ACC112 (cell line): Measurements from ENCODE around the gene GPANK1.

ENCODE experiments used
- H2AFZ ChIP-seq: fragments of 200-600 bp; sonication (generic); one replicate; pipeline ENCODE4 v1.6.0; 2017; ENCODE audit warnings: antibody characterized with exemption, low read length; ENCODE audit not compliant: unreplicated experiment
- H3K27ac ChIP-seq: fragments of 200-600 bp; sonication (generic); 2 replicates; pipeline ENCODE4 v1.5.1; 2014; ENCODE audit warnings: low read depth, mild to moderate bottlenecking, antibody characterized with exemption, low read length, moderate library complexity
- H3K27me3 ChIP-seq: fragments of 200-600 bp; sonication (generic); 2 replicates; pipeline ENCODE4 v1.6.1; 2014; ENCODE audit warnings: mild to moderate bottlenecking, antibody characterized with exemption, low read length, moderate library complexity, mixed read lengths; ENCODE audit not compliant: insufficient read depth
- H3K36me3 ChIP-seq: fragments of 200-600 bp; sonication (generic); 2 replicates; pipeline ENCODE4 v1.6.1; 2016; ENCODE audit warnings: mild to moderate bottlenecking, antibody characterized with exemption, low read length, moderate library complexity, mixed read lengths; ENCODE audit not compliant: insufficient read depth
- H3K4me1 ChIP-seq: fragments of 200-600 bp; sonication (generic); one replicate; pipeline ENCODE4 v1.6.1; 2016; ENCODE audit warnings: low read length, mixed read lengths; ENCODE audit not compliant: insufficient read depth, unreplicated experiment, control insufficient read depth
- H3K4me3 ChIP-seq: fragments of 200-600 bp; sonication (generic); 2 replicates; pipeline ENCODE4 v1.5.1; 2014; ENCODE audit warnings: mild to moderate bottlenecking, low read depth, low read length
- H3K79me2 ChIP-seq: fragments of 200-600 bp; sonication (generic); one replicate; pipeline ENCODE4 v1.6.0; 2016; ENCODE audit warnings: low read length; ENCODE audit not compliant: control insufficient read depth, unreplicated experiment, insufficient read depth

Gene GPANK1

DNA sequence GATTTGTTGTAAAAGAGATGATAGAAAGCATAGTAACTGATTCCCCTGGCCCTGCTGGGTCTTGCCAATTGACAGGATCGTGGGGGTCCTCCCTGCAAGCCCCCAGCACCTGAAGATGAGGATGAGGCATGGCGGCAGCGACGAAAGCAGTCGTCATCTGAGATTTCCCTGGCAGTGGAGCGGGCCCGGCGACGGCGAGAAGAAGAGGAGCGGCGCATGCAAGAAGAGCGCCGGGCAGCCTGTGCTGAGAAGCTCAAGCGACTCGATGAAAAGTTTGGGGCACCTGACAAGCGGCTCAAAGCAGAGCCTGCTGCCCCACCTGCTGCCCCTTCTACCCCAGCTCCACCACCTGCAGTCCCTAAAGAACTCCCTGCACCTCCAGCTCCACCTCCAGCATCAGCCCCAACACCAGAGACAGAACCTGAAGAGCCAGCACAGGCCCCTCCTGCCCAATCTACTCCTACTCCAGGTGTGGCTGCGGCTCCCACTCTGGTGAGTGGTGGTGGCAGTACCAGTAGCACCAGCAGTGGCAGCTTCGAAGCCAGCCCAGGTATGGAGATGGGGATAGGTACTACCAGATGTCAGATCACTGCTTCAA lies 37.0 kb downstream of the GPANK1 start:
- H2AFZ ChIP-seq = no peak overlapping the region
- H3K36me3 ChIP-seq = peaks cover 59% of the 10 kb centered on the region
- H3K27me3 ChIP-seq = no peaks in the 10 kb centered on the region
- H3K4me3 ChIP-seq = no peak overlapping the region
- H3K4me1 ChIP-seq = peaks cover 2% of the 10 kb centered on the region
- H3K27ac ChIP-seq = no peak overlapping the region
- H3K79me2 ChIP-seq = peaks cover 56% of the 10 kb centered on the region

DNA sequence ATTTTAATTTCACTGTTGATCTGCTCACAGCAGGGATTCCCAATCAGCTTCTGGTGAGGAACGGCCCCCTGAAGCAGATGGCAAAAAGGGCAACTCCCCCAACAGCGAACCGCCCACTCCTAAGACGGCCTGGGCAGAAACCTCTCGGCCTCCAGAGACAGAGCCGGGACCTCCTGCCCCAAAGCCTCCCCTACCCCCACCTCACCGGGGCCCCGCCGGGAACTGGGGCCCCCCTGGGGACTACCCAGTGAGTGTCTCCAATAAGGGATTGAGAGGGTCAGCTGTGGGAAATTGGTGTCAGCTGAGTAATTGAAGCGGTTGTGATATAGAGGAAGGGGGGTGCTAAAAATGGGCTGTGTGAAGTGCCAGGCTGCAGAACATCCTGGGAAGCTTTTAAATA lies 37.8 kb downstream of the GPANK1 start:
- H3K79me2 ChIP-seq = peaks cover 62% of the 10 kb centered on the region

DNA sequence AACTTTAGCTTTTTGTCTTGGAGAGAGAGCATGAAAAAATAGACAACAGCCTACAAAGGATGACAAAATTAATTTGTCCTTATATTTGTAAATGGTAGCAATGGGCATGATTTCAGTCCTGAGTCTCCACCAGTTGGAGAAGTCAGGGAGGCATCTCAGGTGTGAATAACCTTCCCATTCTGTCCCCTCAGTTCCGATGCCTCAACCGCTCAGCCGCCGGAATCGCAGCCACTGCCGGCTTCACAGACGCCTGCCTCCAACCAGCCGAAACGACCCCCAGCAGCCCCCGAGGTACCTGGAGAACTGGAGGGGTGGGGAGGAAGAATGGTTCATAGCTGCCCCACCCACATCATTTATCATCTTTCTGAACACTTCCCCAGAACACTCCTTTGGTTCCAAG lies 40.7 kb downstream of the GPANK1 start:
- Histone ChIP-seq H3K27ac (no peak overlapping the region), H3K36me3 (peaks cover 49% of the 10 kb centered on the region), H3K4me1 (peaks cover 7% of the 10 kb centered on the region), H3K27me3 (no peaks in the 10 kb centered on the region), H3K79me2 (peaks cover 72% of the 10 kb centered on the region), H2AFZ (no peak overlapping the region), H3K4me3 (no peak overlapping the region)

More for the DNA sequence above, 37.8 kb downstream of the GPANK1 start:
- Histone ChIP-seq H3K27ac (no peak overlapping the region), H3K36me3 (peaks cover 57% of the 10 kb centered on the region), H3K27me3 (no peaks in the 10 kb centered on the region), H2AFZ (no peak overlapping the region), H3K4me3 (no peak overlapping the region), H3K4me1 (peaks cover 7% of the 10 kb centered on the region)

DNA sequence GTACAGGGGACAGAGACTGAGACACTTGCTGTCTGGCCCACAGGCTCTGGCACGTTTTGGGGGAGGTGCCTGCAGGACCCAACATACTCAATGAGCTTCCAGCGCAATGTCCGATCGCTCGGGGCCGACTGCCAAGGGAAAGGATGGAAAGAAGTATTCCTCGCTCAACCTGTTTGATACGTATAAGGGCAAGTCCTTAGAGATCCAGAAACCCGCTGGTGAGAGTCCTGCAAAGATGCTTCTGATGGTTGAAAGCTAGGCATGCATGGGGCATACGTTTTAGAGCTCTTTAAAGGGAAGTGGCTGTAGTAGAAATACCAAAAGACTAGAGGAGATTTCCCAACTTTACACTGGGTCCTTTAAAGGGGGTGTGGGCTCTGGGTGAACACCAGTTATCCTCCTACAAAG lies 42.1 kb downstream of the GPANK1 start:
- peaks cover 37% of the 10 kb centered on the region for H3K36me3 ChIP-seq
- H2AFZ ChIP-seq = no peak overlapping the region
- peaks cover 7% of the 10 kb centered on the region for H3K4me1 ChIP-seq
- no peaks in the 10 kb centered on the region for H3K27me3 ChIP-seq
- peak overlapping the region; percentile 94 for H3K4me3 ChIP-seq
- H3K27ac ChIP-seq = no peak overlapping the region
- peaks cover 62% of the 10 kb centered on the region for H3K79me2 ChIP-seq

DNA sequence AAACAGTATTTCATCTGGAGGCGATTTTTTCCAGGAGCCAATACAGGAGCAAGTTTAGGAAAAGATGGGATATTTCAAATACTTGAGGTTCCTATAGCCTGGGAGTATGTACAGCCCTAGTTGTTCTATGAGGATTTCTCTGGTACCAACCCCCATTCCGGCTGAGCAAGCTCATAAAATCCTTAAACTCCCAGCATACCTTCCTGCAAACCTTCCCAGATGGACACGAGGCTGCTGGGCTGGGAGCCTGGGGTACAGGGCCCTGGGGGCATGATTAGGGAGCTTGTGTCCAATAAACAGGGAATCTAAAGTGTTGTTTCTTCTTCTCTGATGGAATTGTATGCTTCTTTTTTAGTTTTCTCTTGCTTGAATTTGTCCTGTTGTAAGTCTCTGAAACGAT lies 42.8 kb downstream of the GPANK1 start:
- Histone ChIP-seq H3K36me3 (peaks cover 31% of the 10 kb centered on the region), H3K4me3 (peak overlapping the region; percentile 94), H3K27me3 (no peaks in the 10 kb centered on the region), H2AFZ (no peak overlapping the region), H3K79me2 (peaks cover 57% of the 10 kb centered on the region), H3K27ac (peak overlapping the region; percentile 81), H3K4me1 (peaks cover 7% of the 10 kb centered on the region)

DNA sequence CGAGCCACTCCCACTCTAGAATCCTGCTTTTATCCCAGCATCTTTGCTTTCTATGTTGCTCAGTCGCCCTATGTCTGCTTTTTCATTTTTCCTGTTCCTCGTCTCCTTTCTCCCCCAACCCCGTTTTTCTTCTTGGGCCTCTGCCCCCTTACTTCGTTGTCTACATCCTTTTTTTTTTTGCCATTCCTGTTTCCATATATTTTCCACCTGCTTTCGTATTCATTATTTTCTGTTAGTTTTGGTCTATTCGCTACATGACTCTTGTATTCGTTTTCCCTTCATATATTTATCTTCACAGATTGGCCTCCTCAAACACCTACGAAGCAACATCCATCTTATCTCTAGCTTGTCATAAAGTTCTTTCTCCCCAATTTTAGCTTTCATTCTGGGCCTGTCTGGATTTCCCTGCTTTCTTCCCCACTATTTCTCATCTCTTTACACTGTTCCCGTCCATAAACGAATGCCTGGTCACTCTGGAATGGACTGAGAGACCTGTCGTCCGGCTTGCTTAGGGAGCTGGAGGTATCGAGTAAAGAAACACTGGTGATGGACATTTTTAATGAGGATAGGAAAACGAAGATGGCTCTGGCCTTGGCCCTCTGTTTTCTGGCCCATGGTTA lies 43.4 kb downstream of the GPANK1 start:
- Histone ChIP-seq H3K4me1 (peaks cover 7% of the 10 kb centered on the region), H3K36me3 (peaks cover 27% of the 10 kb centered on the region), H3K79me2 (peaks cover 52% of the 10 kb centered on the region), H3K4me3 (peak overlapping the region; percentile 94), H2AFZ (no peak overlapping the region), H3K27me3 (no peaks in the 10 kb centered on the region), H3K27ac (peak overlapping the region; percentile 81)

DNA sequence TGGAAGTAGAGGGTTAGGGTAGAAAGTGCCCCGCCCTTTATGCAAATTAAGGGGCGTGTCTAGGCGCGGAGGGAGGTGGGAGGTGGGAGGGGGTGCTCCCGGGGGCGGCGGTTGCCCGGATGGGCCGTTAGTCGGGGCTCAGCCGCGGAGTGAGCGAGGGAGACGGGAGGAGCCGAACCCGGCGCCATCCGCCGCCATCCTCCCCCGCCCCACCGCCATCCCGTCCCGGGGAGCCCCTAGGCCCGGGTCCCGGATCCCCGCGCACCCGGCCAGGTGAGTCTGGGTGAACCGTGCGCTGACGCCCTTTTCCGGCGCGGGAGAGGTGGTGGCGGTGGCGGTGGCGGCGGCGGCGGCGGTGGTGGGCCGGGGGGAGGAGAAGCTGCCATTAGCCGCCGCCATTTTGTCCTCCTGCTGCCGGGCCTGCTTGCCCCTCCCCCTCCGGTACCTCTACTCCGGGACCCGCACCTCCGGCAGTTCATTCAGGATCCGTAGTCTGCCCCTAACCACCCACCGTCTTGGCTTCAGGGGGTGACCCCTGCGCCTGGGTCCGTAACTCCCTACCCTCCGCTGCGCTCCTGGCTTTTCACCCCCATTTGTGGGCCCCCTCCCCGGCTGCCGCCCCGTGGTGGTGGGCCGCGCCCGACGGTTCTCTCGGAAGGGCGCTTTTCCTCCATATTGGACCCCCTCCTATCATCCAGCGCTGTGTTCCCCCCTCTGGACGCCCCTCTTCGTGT lies 44.0 kb downstream of the GPANK1 start, which contains the start of gene PRRC2A:
Gene PRRC2A (plus strand): TSS at position 130 of the 734 bp plus-strand sequence. CDS start 2,075 bp downstream, outside the sequence.
- peaks cover 47% of the 10 kb centered on the region for H3K79me2 ChIP-seq
- no peaks in the 10 kb centered on the region for H3K27me3 ChIP-seq
- H3K36me3 ChIP-seq = peaks cover 21% of the 10 kb centered on the region
- peak within 1 kb of the TSS; percentile 94 for H3K4me3 ChIP-seq
- peak within 1 kb of the TSS; percentile 64 for H2AFZ ChIP-seq
- H3K27ac ChIP-seq = peak within 1 kb of the TSS; percentile 98
- H3K4me1 ChIP-seq = peaks cover 7% of the 10 kb centered on the region

DNA sequence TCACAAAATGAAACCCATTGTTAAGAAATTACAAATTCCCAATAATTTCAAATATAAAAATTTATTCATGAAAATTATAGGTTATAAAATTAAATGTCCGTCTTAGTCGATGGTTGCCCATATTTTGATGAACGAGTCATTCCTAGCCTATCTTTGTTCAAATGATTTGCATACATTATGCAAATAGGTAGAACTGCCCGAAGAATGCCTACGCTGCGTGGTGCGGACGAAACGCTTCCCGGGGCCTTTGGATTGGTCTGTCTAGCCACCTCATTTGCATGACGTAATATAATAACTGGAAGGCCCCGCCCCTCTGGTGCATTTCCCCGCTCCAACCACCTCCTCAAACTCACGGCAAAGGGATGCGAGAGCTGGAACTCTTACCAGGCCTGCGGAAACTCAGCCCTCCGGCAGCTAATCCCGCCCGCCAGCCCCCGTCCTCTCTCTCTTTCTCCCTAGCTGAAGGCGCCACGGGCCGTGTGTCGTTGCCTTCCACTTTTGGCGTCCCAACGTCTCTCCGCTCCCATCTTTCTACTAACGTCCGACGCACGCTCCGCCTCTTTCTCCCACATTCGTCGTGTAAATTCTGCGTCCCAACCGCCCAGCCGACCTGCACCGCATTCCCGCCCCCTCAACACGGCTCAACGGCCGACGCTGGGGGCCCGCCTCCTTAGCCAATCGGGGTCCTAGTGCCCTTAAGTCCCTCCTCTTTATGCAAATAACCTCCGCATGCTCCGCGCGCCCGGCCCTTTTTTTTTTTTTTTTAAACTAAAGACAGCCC lies 44.8 kb downstream of the GPANK1 start:
- peaks cover 7% of the 10 kb centered on the region for H3K4me1 ChIP-seq
- H2AFZ ChIP-seq = peak overlapping the region; percentile 64
- peaks cover 40% of the 10 kb centered on the region for H3K79me2 ChIP-seq
- peaks cover 13% of the 10 kb centered on the region for H3K36me3 ChIP-seq
- H3K4me3 ChIP-seq = peak overlapping the region; percentile 94
- H3K27me3 ChIP-seq = no peaks in the 10 kb centered on the region
- peak overlapping the region; percentile 98 for H3K27ac ChIP-seq

DNA sequence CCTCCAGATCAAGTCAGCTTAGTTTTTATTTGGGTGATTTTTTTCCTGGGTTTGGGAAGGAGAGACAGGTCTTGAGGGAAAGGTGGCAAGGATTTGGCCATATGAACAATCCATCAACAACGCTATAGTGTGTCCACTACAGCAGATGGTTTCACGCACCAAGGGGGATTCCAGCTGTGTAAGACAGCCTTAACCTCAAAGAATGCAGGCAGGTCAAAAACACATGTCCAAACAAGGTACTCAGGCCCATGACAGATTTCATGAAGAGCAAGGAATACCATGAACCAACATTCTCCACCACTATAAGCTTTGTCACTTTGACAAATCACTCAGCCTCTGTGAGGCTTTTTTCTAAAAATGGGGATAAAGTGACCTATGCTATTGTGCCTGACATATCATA lies 47.8 kb downstream of the GPANK1 start:
- no peaks in the 10 kb centered on the region for H3K4me1 ChIP-seq
- H3K27ac ChIP-seq = no peak overlapping the region
- no peak overlapping the region for H3K4me3 ChIP-seq
- peaks cover 12% of the 10 kb centered on the region for H3K79me2 ChIP-seq
- H3K27me3 ChIP-seq = no peaks in the 10 kb centered on the region
- H2AFZ ChIP-seq = no peak overlapping the region
- no peaks in the 10 kb centered on the region for H3K36me3 ChIP-seq

DNA sequence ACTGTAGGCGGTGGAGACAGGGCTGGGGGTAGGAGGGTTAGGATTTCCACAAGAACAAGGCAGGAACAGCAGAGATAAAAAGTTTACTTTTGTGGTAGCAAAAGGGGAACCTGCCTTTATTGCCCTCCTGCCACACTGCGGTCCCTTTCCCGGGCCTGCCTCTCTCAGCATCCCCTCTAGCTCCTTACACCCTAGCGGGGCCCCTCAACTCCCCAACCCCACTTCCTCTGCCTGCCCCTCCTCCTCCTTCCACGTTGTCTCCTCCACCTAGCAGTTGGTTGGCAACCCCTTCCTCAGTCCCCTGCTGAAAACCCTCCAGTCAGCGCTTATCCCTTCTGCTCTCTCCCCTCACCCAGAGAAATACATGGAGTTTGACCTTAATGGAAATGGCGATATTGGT lies 49.0 kb downstream of the GPANK1 start:
- Histone ChIP-seq H3K27me3 (no peaks in the 10 kb centered on the region), H3K4me3 (no peak overlapping the region), H2AFZ (no peak overlapping the region), H3K36me3 (no peaks in the 10 kb centered on the region), H3K4me1 (no peaks in the 10 kb centered on the region), H3K79me2 (no peaks in the 10 kb centered on the region), H3K27ac (no peak overlapping the region)
